ENCODE results near the gene RCN2. TPM values are rescaled to one million over a fixed set of nuclear protein-coding genes. Genes with fewer than 3 reads are reported as not detected.

The RCN2 gene
- total and polyA plus RNA-seq, 2 donors (not counting 3 experiments of a cell fraction or from before 2014, with no cell fraction given): 45.2 to 71.9 TPM

DNA sequence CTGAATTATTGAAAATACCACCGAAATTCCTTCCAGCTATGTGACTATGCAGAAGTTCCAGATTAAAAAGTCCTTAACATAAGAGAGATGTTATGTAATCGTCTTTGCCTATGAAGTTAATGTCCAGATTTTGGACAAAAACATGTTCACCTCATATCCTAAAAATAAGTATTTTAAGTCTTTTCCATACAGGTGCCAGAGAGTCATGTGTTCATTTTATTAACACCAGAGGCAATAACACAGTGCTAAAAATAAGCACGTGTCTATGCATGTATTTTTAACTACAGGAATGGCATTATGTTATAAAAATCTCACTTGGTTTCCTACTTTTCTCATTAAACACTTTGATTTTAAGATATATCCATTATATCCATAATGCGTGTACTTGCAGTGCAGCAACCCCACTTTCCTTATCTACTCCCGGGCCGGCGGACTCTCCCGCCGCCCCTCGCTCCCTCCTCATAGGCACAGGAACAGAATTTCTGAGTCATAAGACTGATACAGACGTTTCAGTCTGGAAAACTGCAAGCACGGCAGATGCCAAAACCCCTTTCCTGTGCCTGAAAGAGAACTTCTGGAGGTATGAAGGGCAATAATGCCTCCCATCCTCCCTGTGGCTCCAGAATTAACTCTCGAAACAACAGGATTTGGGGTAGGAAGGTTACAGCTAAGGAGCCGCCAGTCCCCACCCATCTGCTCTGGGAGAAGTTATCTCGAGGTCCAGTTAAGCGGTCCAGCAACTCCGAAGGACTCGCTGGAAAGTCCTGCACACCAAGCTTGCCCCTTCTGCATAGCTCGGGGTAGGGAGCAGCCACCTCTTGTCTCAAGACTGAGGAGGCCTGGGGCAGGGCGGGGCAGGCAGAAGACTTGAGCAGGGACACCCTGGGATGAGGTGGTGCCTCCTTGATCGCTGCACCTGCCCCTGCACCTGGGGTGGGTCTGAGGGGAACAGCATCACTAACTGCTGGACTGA is 41.1 kb downstream of the RCN2 start:
- Histone ChIP-seq H3K79me2 (ENCODE audit: control insufficient read depth, insufficient read depth, low read length) (no peaks in the 10 kb centered on the region), H3K27ac (ENCODE audit: insufficient read depth, low read depth, low read length) (no peak overlapping the region), H4K20me1 (replicated peaks; ENCODE audit: control insufficient read depth, extremely low read depth, insufficient read depth, low read length) (no peaks in the 10 kb centered on the region), H3K4me2 (ENCODE audit: insufficient read depth, low read length) (peak overlapping the region; percentile 76), H3K4me3 (replicated peaks in 1 of 3; ENCODE audit: insufficient read depth in 1 of 3, low read depth in 1 of 3, low read length in 3 of 3) (peak overlapping the region; percentile 10 to 18 (median 13)), H3K9ac (replicated peaks; ENCODE audit: extremely low read depth, insufficient read depth, low read length) (no peak overlapping the region), H2AFZ (ENCODE audit: low read depth, low read length) (peak overlapping the region; percentile 60), H3K4me1 (ENCODE audit: control insufficient read depth, extremely low read depth, insufficient read depth, low read length) (peaks cover 11% of the 10 kb centered on the region), H3K9me3 (replicated peaks; ENCODE audit: control insufficient read depth, insufficient read depth, low read length) (no peaks in the 10 kb centered on the region), H3K9me1 (replicated peaks; ENCODE audit: control insufficient read depth, extremely low read depth, insufficient read depth, low read length) (no peaks in the 10 kb centered on the region), H3K27me3 (ENCODE audit: control insufficient read depth in 2 of 2, insufficient read depth in 2 of 2, low read length in 2 of 2) (peaks cover 0 to 2% of the 10 kb centered on the region in 2 experiments), H3K36me3 (ENCODE audit: control insufficient read depth in 2 of 2, extremely low read depth in 1 of 2, insufficient read depth in 2 of 2, low read length in 2 of 2) (no peaks in the 10 kb centered on the region)
- ChIA-PET POLR2A (no interaction called here), CTCF (interaction anchor here (0.7 to 3.7 kb wide), 35 partner anchors 9 to 928 kb away, joined by 3 to 26 read pairs (median 5); partner anchors contain the start of gene PSTPIP1)
- FAIRE-seq (peak; percentile 86), DNase-seq (ENCODE audit: low read depth, low spot score) (peak; percentile 85)
- TF ChIP-seq GATA2 (IDR thresholded peaks at IDR 0.05; ENCODE audit: insufficient read depth, insufficient read length, low read depth, low read length) (peak; percentile 40), FOS (IDR thresholded peaks at IDR 0.05; ENCODE audit: borderline replicate concordance, insufficient read depth, low read length) (peak; percentile 43), EZH2 (IDR thresholded peaks at IDR 0.05; ENCODE audit: borderline replicate concordance, low read depth, low read length, severe bottlenecking) (no peak), MAX (IDR thresholded peaks at IDR 0.05; ENCODE audit: insufficient read depth, insufficient read length) (peak; percentile 38)
- dilution Hi-C loops (cut with MboI; ENCODE audit: extremely low pct_ligation_motif_present, low sequenced_read_pairs): no loop called here
- BruUV-seq (replicated peaks): no TSS peak
- intact Hi-C loops (cut with micrococcal nuclease): loop anchor here (1.0 to 10.0 kb wide), 4 partner anchors 52 to 570 kb away; no protein-coding TSS in a partner anchor

DNA sequence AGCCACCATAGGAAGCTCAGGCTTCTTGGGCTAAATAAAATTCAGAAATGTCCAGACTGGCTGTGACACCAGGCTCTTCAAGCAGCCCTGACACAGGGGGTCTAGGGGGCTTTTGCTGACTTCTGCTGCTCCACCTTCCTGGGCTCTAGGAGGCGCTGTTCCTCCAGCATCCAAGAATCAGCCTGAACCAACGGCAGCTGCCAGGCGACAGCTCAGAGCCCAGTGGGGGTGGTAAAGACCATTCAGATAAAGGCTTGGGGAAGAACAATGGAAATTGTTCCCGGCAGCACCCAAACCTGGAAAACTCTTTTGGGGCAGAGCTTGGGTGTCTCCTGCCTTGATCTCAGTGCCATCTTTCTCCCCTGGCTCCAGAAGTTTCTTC is 41.8 kb downstream of the RCN2 start:
- TF ChIP-seq, protein P1, sequence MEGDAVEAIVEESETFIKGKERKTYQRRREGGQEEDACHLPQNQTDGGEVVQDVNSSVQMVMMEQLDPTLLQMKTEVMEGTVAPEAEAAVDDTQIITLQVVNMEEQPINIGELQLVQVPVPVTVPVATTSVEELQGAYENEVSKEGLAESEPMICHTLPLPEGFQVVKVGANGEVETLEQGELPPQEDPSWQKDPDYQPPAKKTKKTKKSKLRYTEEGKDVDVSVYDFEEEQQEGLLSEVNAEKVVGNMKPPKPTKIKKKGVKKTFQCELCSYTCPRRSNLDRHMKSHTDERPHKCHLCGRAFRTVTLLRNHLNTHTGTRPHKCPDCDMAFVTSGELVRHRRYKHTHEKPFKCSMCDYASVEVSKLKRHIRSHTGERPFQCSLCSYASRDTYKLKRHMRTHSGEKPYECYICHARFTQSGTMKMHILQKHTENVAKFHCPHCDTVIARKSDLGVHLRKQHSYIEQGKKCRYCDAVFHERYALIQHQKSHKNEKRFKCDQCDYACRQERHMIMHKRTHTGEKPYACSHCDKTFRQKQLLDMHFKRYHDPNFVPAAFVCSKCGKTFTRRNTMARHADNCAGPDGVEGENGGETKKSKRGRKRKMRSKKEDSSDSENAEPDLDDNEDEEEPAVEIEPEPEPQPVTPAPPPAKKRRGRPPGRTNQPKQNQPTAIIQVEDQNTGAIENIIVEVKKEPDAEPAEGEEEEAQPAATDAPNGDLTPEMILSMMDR (IDR thresholded peaks at IDR 0.05; ENCODE audit: extremely low read depth in 1 of 2, insufficient read depth in 1 of 2, low read depth in 1 of 2, low read length in 2 of 2): peak; percentile 78
- TF ChIP-seq MAX (IDR thresholded peaks at IDR 0.05; ENCODE audit: insufficient read depth, insufficient read length): no peak
- TF ChIP-seq FOS (IDR thresholded peaks at IDR 0.05; ENCODE audit: borderline replicate concordance, insufficient read depth, low read length): no peak
- H3K36me3 ChIP-seq (ENCODE audit: control insufficient read depth in 2 of 2, extremely low read depth in 1 of 2, insufficient read depth in 2 of 2, low read length in 2 of 2): no peaks in the 10 kb centered on the region
- intact Hi-C loops (cut with micrococcal nuclease): loop anchor here (1.0 to 10.0 kb wide), 4 partner anchors 51 to 569 kb away; no protein-coding TSS in a partner anchor

More for the DNA sequence above, 41.8 kb downstream of the RCN2 start:
- ChIA-PET POLR2A (no interaction called here), CTCF (interaction anchor here (0.6 to 3.7 kb wide), 43 partner anchors 9 to 927 kb away, joined by 3 to 26 read pairs (median 4); partner anchors contain the start of gene PSTPIP1)
- Histone ChIP-seq H3K4me3 (replicated peaks in 1 of 3; ENCODE audit: insufficient read depth in 1 of 3, low read depth in 1 of 3, low read length in 3 of 3) (no peak overlapping the region), H3K9me1 (replicated peaks; ENCODE audit: control insufficient read depth, extremely low read depth, insufficient read depth, low read length) (no peaks in the 10 kb centered on the region), H3K4me1 (ENCODE audit: control insufficient read depth, extremely low read depth, insufficient read depth, low read length) (peaks cover 11% of the 10 kb centered on the region), H2AFZ (ENCODE audit: low read depth, low read length) (no peak overlapping the region), H4K20me1 (replicated peaks; ENCODE audit: control insufficient read depth, extremely low read depth, insufficient read depth, low read length) (no peaks in the 10 kb centered on the region), H3K79me2 (ENCODE audit: control insufficient read depth, insufficient read depth, low read length) (no peaks in the 10 kb centered on the region), H3K27ac (ENCODE audit: insufficient read depth, low read depth, low read length) (no peak overlapping the region), H3K27me3 (ENCODE audit: control insufficient read depth in 2 of 2, insufficient read depth in 2 of 2, low read length in 2 of 2) (peaks cover 0 to 2% of the 10 kb centered on the region in 2 experiments), H3K9ac (replicated peaks; ENCODE audit: extremely low read depth, insufficient read depth, low read length) (no peak overlapping the region), H3K4me2 (ENCODE audit: insufficient read depth, low read length) (peak overlapping the region; percentile 76), H3K9me3 (replicated peaks; ENCODE audit: control insufficient read depth, insufficient read depth, low read length) (no peaks in the 10 kb centered on the region)
- dilution Hi-C loops (cut with MboI; ENCODE audit: extremely low pct_ligation_motif_present, low sequenced_read_pairs): no loop called here
- DNase-seq (ENCODE audit: low read depth, low spot score) (peak; percentile 56), FAIRE-seq (peak; percentile 79)
- BruUV-seq (replicated peaks): no TSS peak
